Vagina (tissue), 2 donors: ENCODE measurements around the gene CELF6. TPM values are rescaled to one million over a fixed set of nuclear protein-coding genes. Genes with fewer than 3 reads are reported as not detected.
"Not testable (repeated sequence)": the region's sequence is repeated elsewhere in the genome, so short reads cannot be mapped to it uniquely, and the experiment has no call there.

Source experiments
- DNase-seq, 2 donors: peaks; one replicate each; pipeline ENCODE4 v3.0.0-alpha.2; 2017; ENCODE audit errors: extremely low spot score in 2 of 2
- H3K27ac ChIP-seq: fragments of 200-600 bp; sonication (generic); one replicate; pipeline ENCODE4 v1.5.1; 2019
- H3K27me3 ChIP-seq: fragments of 200-600 bp; sonication (generic); one replicate; pipeline ENCODE4 v1.5.1; 2019
- H3K36me3 ChIP-seq, 2 donors: fragments of 200-600 bp; sonication (generic); one replicate each; pipeline ENCODE4 v1.5.1; 2017 to 2019
- H3K4me1 ChIP-seq: fragments of 200-600 bp; sonication (generic); one replicate; pipeline ENCODE4 v1.5.1; 2019
- H3K4me3 ChIP-seq, 2 donors: fragments of 200-600 bp; sonication (generic); 1 replicate in 1 of 2; 2 replicates in 1 of 2; pipeline ENCODE4 v1.5.1; 2016 to 2019
- H3K9me3 ChIP-seq: fragments of 200-600 bp; sonication (generic); one replicate; pipeline ENCODE4 v1.5.1; 2019
- CTCF ChIP-seq, 3 experiments: fragments of 450-650 bp in 2 of 3; fragments of 200-600 bp in 1 of 3; sonication (generic) in 1 of 3; IDR thresholded peaks; one replicate each; pipeline ENCODE4 v1.5.1; 2017 to 2019; ENCODE audit warnings: antibody characterized with exemption in 3 of 3, mild to moderate bottlenecking in 2 of 3, moderate library complexity in 2 of 3
- POLR2A ChIP-seq, 2 donors: fragments of 450-650 bp; IDR thresholded peaks; one replicate each; pipeline ENCODE4 v1.6.1; 2017; ENCODE audit warnings: antibody characterized with exemption in 2 of 2, mild to moderate bottlenecking in 2 of 2, moderate library complexity in 2 of 2
- POLR2AphosphoS5 ChIP-seq, 2 donors: sonication (generic); formaldehyde crosslinking; IDR thresholded peaks; one replicate each; pipeline ENCODE4 v1.9.0; 2017; ENCODE audit warnings: antibody characterized with exemption in 2 of 2, mild to moderate bottlenecking in 2 of 2, low read depth in 1 of 2; ENCODE audit not compliant: insufficient read depth in 1 of 2
- intact Hi-C: fragments of 100-400 bp; cut with DNase I; formaldehyde crosslinking; loops from one replicate; pipeline ENCODE4 v1.15.1; 2023
- total RNA-seq: library from RNA; depleted of rRNA; stranded (reverse); fragments of >200 nt; gene quantifications from one replicate; pipeline ENCODE4 v1.2.3, GENCODE V29; 2016

Gene CELF6
- total RNA-seq, 1 donor from 2014 or later: 7.1 TPM

DNA sequence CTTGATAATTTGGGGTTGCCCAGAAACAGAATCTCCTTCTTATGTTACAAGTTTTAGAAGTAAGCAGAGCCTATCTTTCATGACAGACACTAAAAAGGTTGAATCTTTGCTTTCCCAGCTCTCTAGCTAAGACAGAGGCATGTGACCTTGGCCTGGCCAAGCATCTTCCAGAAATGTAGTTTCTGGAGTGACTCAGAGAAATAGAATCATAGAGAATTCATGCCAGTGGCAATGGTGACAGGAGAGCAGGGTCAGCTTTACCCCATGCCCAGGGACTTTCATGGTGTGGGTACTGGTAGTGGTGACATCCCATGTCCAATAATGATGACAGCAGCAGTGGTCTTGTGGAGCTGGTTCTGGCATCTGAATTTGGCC, 43.6 kb downstream of the CELF6 start:
- no peak for DNase-seq
- no peaks in the 10 kb centered on the region for H3K27me3 ChIP-seq
- TF ChIP-seq POLR2AphosphoS5 (IDR thresholded peaks at IDR 0.05; ENCODE audit: insufficient read depth in 1 of 2, low read depth in 1 of 2): no peak
- TF ChIP-seq POLR2A (IDR thresholded peaks at IDR 0.05): no peak
- no peak for TF ChIP-seq CTCF (IDR thresholded peaks at IDR 0.05)
- peaks cover 18% of the 10 kb centered on the region for H3K4me1 ChIP-seq
- no peak overlapping the region for H3K4me3 ChIP-seq
- intact Hi-C loops: loop anchor here (10.0 kb wide), 1 partner anchor 72 kb away; no protein-coding TSS in a partner anchor
- no peaks in the 10 kb centered on the region for H3K36me3 ChIP-seq
- no peak overlapping the region for H3K27ac ChIP-seq
- H3K9me3 ChIP-seq: no peaks in the 10 kb centered on the region

DNA sequence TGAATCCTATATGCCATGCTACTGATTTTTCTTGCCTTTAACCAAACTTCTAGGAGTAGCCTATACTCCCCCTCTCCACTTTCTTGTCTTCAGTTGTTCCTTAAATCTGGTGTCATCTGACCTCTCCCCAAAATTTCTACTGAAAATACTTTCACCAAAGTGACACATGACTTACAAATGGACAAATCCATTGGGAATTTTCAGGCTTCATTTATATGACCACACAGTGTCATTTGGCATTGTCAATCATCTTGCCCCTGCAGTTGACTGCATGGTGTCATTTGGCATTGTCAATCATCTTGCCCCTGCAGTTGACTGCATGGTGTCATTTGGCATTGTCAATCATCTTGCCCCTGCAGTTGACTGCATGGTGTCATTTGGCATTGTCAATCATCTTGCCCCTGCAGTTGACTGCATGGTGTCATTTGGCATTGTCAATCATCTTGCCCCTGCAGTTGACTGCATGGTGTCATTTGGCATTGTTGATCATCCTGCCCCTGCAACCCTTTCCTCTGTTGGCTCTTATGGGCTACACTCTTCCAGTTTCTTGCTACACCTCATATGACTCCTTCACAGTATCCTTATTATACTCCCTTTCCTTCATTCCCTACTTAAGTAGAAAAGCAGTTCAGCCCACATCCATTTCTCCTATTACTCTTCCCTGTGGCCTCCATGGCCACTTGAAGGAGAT, 44.2 kb downstream of the CELF6 start:
- intact Hi-C loops: loop anchor here (10.0 kb wide), 1 partner anchor 71 kb away; no protein-coding TSS in a partner anchor
- not testable (repeated sequence) for H3K27ac ChIP-seq, H3K9me3 ChIP-seq, DNase-seq, H3K27me3 ChIP-seq, H3K36me3 ChIP-seq, H3K4me3 ChIP-seq
- H3K4me1 ChIP-seq: peaks cover 24% of the 10 kb centered on the region

GRCh38 chr15:72272997-72273352, 47.0 kb downstream of the CELF6 start:
- Histone ChIP-seq H3K4me1 (peaks cover 39% of the 10 kb centered on the region), H3K36me3 (peaks cover 0 to 3% of the 10 kb centered on the region in 2 donors), H3K9me3 (no peaks in the 10 kb centered on the region), H3K4me3 (peak overlapping the region; percentile 84 to 86), H3K27me3 (no peaks in the 10 kb centered on the region), H3K27ac (peak overlapping the region; percentile 73)
- TF ChIP-seq CTCF (IDR thresholded peaks at IDR 0.05) (peak in 1 of 3 experiments; percentile 6), POLR2AphosphoS5 (IDR thresholded peaks at IDR 0.05; ENCODE audit: insufficient read depth in 1 of 2, low read depth in 1 of 2) (no peak)
- DNase-seq: no peak
- intact Hi-C loops: loop anchor here (5.0 to 10.0 kb wide), 2 partner anchors 41 to 68 kb away; partner anchors contain the start of gene PKM

GRCh38 chr15:72272213-72272996, 47.6 kb downstream of the CELF6 start, which contains the start of gene PARP6:
PARP6 (minus strand) TSS chr15:72272554; CDS start chr15:72267477, 5,077 bp downstream.
- Histone ChIP-seq H3K27me3 (no peaks in the 10 kb centered on the region), H3K4me3 (peak within 1 kb of the TSS; percentile 84 to 86), H3K36me3 (peaks cover 0 to 9% of the 10 kb centered on the region in 2 donors), H3K9me3 (no peaks in the 10 kb centered on the region), H3K4me1 (peaks cover 39% of the 10 kb centered on the region), H3K27ac (peak within 1 kb of the TSS; percentile 91)
- TF ChIP-seq POLR2AphosphoS5 (IDR thresholded peaks at IDR 0.05; ENCODE audit: insufficient read depth in 1 of 2, low read depth in 1 of 2): peak; percentile 90 to 92
- peak; percentile 54 to 86 (median 70) for TF ChIP-seq CTCF (IDR thresholded peaks at IDR 0.05)
- TF ChIP-seq POLR2A (IDR thresholded peaks at IDR 0.05): peak in 1 of 2 donors; percentile 46
- intact Hi-C loops: loop anchor here (5.0 to 10.0 kb wide), 2 partner anchors 40 to 68 kb away; partner anchors contain the start of gene PKM
- DNase-seq: peak in 1 of 2 donors; percentile 99

DNA sequence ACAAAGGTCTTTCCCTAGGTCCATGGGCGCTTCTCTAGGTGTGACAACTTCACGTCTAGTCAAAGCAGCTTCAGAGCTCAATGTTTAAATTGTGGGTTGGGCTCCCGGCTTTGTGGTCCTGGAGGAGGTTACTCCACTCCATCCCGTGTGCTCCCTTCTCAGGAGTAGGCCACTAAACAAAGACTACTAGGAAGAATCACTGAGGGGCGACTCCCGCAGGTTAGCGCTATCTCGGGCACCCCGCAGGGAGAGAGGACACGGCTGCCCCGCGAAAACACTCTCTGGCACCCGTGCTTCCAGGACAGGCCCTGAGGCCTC, 48.1 kb downstream of the CELF6 start:
- H3K9me3 ChIP-seq: no peaks in the 10 kb centered on the region
- H3K27me3 ChIP-seq: no peaks in the 10 kb centered on the region
- H3K4me1 ChIP-seq: peaks cover 39% of the 10 kb centered on the region
- TF ChIP-seq POLR2AphosphoS5 (IDR thresholded peaks at IDR 0.05; ENCODE audit: insufficient read depth in 1 of 2, low read depth in 1 of 2): no peak
- TF ChIP-seq CTCF (IDR thresholded peaks at IDR 0.05): no peak
- TF ChIP-seq POLR2A (IDR thresholded peaks at IDR 0.05): no peak
- H3K36me3 ChIP-seq: peaks cover 0 to 14% of the 10 kb centered on the region in 2 donors
- peak overlapping the region; percentile 91 for H3K27ac ChIP-seq
- H3K4me3 ChIP-seq: peak overlapping the region; percentile 84 to 86
- DNase-seq: no peak
- intact Hi-C loops: loop anchor here (5.0 to 10.0 kb wide), 2 partner anchors 40 to 67 kb away; partner anchors contain the start of gene PKM
